PC-9 (cell line): Measurements from ENCODE around the gene SV2A. TPM values are rescaled to one million over a fixed set of nuclear protein-coding genes. Genes with fewer than 3 reads are reported as not detected.

Experiments
- BruUV-seq: library from RNA; stranded (reverse); fragments of 400-500 nt; replicated peaks from 2 replicates; lab custom pipeline; 2021; lab: Mats Ljungman, UMichigan
- CTCF ChIA-PET: fragments of 300-600 bp; sonication (Branson Sonifier 250); formaldehyde crosslinking; loops from one replicate; lab custom pipeline; 2022; ENCODE audit warnings: antibody characterized with exemption; lab: Charles Lee
- POLR2A ChIA-PET: fragments of 300-600 bp; sonication (Branson Sonifier 250); formaldehyde crosslinking; loops from one replicate; lab custom pipeline; 2022; ENCODE audit warnings: antibody characterized with exemption; ENCODE audit not compliant: unreplicated experiment; lab: Charles Lee
- DNase-seq, 2 experiments: peaks; one replicate each; pipeline versions ENCODE4 v3.0.0 to v3.0.0-alpha.2; 2015 to 2022; ENCODE audit warnings: mixed read lengths in 1 of 2
- H2AFZ ChIP-seq: fragments of 200-600 bp; sonication (generic); 2 replicates; pipeline ENCODE4 v1.8.1; 2017; ENCODE audit warnings: antibody characterized with exemption
- H3F3A ChIP-seq: fragments of 200-600 bp; sonication (generic); 2 replicates; pipeline ENCODE4 v1.8.1; 2017; ENCODE audit warnings: antibody characterized with exemption, mild to moderate bottlenecking, low read depth; ENCODE audit not compliant: insufficient read depth
- H3K27ac ChIP-seq: fragments of 200-600 bp; sonication (generic); 2 replicates; pipeline ENCODE4 v1.6.1; 2016; ENCODE audit warnings: mixed run types
- H3K27me3 ChIP-seq: fragments of 200-600 bp; sonication (generic); 2 replicates; pipeline ENCODE4 v1.6.1; 2016; ENCODE audit warnings: low read depth, mixed run types; ENCODE audit not compliant: insufficient read depth
- H3K36me3 ChIP-seq: fragments of 200-600 bp; sonication (generic); 2 replicates; pipeline ENCODE4 v1.6.1; 2016; ENCODE audit warnings: low read depth, mixed run types
- H3K4me1 ChIP-seq: fragments of 200-600 bp; sonication (generic); replicated peaks from 2 replicates; pipeline ENCODE4 v1.6.1; 2016; ENCODE audit warnings: mixed run types; ENCODE audit not compliant: insufficient read depth
- H3K4me2 ChIP-seq: fragments of 200-600 bp; sonication (generic); 2 replicates; pipeline ENCODE4 v1.6.1; 2017; ENCODE audit warnings: mixed run types
- H3K4me3 ChIP-seq: fragments of 200-600 bp; sonication (generic); 2 replicates; pipeline ENCODE4 v1.6.1; 2016; ENCODE audit warnings: mixed run types
- H3K79me2 ChIP-seq: fragments of 200-600 bp; sonication (generic); 2 replicates; pipeline ENCODE4 v1.6.1; 2017; ENCODE audit warnings: low read depth, mixed run types
- H3K9me2 ChIP-seq: fragments of 200-600 bp; sonication (generic); 2 replicates; pipeline ENCODE4 v1.8.1; 2017; ENCODE audit warnings: mild to moderate bottlenecking; ENCODE audit not compliant: insufficient read depth
- H3K9me3 ChIP-seq: fragments of 200-600 bp; sonication (generic); 2 replicates; pipeline ENCODE4 v1.8.1; 2016; ENCODE audit warnings: low read depth; ENCODE audit not compliant: insufficient read depth
- H4K20me1 ChIP-seq: fragments of 200-600 bp; sonication (generic); 2 replicates; pipeline ENCODE4 v1.8.1; 2017; ENCODE audit not compliant: insufficient read depth
- CTCF ChIP-seq: fragments of 200-600 bp; sonication (generic); conservative IDR thresholded peaks from 2 replicates; pipeline ENCODE4 v1.6.1; 2017; ENCODE audit warnings: mixed run types, antibody characterized with exemption, mild to moderate bottlenecking, moderate library complexity
- EZH2 ChIP-seq: fragments of 200-600 bp; sonication (generic); IDR thresholded peaks from 2 replicates; pipeline ENCODE4 v1.8.0; 2017; ENCODE audit warnings: antibody characterized with exemption, low read depth
- intact Hi-C: fragments of 100-400 bp; cut with micrococcal nuclease; formaldehyde crosslinking; loops from one replicate; pipeline ENCODE4 v1.10.0; 2022; ENCODE audit not compliant: unreplicated experiment
- total RNA-seq: library from RNA; stranded (reverse); gene quantifications from 2 replicates; pipeline ENCODE4 v1.2.3, GENCODE V29; 2021

SV2A gene
- total RNA-seq, 1 experiment from 2014 or later, result 0.33 TPM

DNA sequence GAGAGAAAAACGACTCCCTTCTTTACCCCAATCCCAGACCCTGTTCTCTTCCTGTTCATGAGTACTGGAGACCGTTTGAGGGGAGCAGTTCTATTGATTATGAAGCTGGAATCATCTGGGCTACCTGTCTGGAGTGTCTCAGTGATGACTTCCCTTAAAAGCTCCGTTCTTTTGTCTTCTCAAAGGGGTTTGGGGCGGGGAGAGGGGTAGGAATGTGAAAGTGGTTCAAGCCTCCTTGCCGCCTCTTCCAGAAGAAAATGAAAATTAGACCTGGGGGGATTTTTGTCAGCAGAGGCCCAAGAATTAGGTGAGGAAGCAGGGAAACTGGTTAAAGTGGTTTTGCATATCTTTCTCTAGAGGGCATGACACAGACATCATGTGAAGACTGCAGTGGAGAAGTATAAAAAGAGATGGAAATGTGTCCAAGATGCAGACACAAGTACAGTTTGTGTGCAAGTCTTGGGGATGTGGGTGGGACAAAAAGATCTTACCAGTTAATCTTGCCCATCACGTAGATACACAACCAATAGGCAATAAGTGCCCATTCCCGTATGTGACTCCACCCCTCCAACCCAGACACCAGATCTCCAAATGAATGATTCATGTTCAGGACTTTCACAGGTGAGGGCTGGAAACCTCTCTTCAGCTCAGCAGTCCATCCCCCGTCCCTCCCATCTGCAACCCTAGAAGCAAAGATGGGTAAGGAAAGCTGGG is 19.5 kb upstream of the SV2A start:
- H3K9me3 ChIP-seq, result no peaks in the 10 kb centered on the region
- no peaks in the 10 kb centered on the region for H3K9me2 ChIP-seq
- H3K27ac ChIP-seq, result peak overlapping the region; percentile 95
- BruUV-seq, result TSS peak; percentile 15
- intact Hi-C loops, result loop anchor here (1.0 kb wide), 1 partner anchor 10 kb away; the partner anchor contains the start of gene SF3B4
- TF ChIP-seq CTCF (0 out of 2 replicates have a peak, but pooled peaks have one; percentile 16), EZH2 (no peak)
- POLR2A ChIA-PET, result interaction anchor here (0.6 to 1.1 kb wide), 4 partner anchors 11 to 294 kb away, joined by 3 to 33 read pairs (median 4); a partner anchor contains a TSS
- peak; percentile 80 to 92 for DNase-seq
- peaks cover 52% of the 10 kb centered on the region for H3F3A ChIP-seq
- H3K4me2 ChIP-seq, result peak overlapping the region; percentile 89
- peaks cover 40% of the 10 kb centered on the region for H3K4me1 ChIP-seq
- H2AFZ ChIP-seq, result peak overlapping the region; percentile 89
- H3K4me3 ChIP-seq, result peak overlapping the region; percentile 81
- H3K79me2 ChIP-seq, result no peaks in the 10 kb centered on the region
- no peaks in the 10 kb centered on the region for H3K27me3 ChIP-seq
- no peaks in the 10 kb centered on the region for H4K20me1 ChIP-seq
- peaks cover under 1% of the 10 kb centered on the region; the same call in 1 of the 2 replicates for H3K36me3 ChIP-seq
- CTCF ChIA-PET, result no interaction called here

DNA sequence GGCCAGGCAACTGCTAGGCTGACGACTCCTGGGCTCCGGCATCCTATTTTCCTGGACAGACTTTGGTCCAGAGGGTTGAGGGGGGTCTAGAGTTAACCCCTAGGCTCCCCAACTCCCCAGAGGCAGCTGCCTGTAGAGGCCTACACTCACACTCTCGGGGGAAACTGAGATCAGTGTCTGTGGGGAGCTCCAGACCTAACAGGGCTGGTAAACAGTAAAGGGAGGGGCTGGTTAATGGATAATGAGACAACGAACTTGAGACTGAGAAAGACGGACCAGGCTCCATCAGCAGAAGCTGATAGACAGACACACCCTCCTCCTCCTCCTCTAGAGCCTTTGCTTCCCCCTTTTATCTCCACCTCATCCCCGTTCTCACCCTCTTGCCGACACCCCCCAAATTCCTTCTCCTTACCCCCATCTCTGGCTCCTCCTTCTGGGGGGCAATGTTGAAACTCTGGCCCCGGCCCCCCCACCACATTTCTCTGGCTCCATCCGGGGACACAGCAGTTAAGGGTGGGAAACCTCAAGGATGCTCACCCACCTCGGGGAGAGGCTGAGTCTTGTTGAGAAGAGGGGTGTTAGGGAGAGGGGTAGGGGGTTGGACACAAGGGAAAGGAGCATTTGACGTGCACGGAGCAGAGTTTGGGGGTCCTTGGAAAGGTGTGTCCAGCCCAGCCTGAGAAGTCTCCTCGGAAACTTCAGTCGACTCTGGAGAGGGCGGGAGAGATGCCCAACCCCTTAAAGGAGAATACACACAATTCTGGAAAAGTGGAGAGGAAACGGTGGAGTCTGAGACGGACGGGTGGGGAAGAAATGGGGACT is 18.7 kb upstream of the SV2A start, which contains the start of gene MTMR11:
TSS of gene MTMR11 (minus strand) at position 710 of the 822 bp plus-strand sequence. CDS start at position 478, 232 bp downstream.
- CTCF ChIA-PET, result no interaction called here
- TF ChIP-seq CTCF (no peak), EZH2 (no peak)
- no TSS peak for BruUV-seq

DNA sequence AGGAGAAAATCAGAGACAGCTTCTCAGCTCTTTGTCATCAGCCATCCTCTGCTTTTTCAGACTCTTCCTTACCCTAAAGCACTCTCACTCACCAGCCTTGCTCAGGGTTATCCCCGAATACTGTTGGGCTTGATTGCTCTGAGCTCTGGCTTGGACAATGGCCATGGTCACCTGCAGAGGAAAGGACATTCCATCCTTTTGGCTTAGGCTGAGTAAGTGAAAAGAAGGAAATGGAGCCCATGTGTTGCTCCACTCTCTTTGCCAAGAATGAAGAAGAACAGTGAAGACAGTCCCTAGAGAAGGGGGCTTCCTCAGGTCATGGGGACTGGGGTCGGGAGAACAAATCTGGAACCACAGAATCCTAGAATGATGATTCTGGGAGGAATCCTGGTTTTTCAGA is 16.7 kb upstream of the SV2A start:
- intact Hi-C loops, result no loop called here
- peaks cover 29% of the 10 kb centered on the region for H3F3A ChIP-seq
- DNase-seq, result no peak
- H3K27ac ChIP-seq, result no peak overlapping the region
- no peaks in the 10 kb centered on the region for H3K9me3 ChIP-seq
- no peaks in the 10 kb centered on the region for H3K9me2 ChIP-seq
- ChIA-PET CTCF (no interaction called here), POLR2A (no interaction called here)
- H3K4me1 ChIP-seq, result peaks cover 28% of the 10 kb centered on the region
- BruUV-seq, result no TSS peak
- peaks cover 6% of the 10 kb centered on the region; the same call in 1 of the 2 replicates for H3K36me3 ChIP-seq
- TF ChIP-seq EZH2 (no peak), CTCF (no peak)
- H3K4me3 ChIP-seq, result no peak overlapping the region
- no peak overlapping the region for H2AFZ ChIP-seq
- no peaks in the 10 kb centered on the region for H4K20me1 ChIP-seq
- no peaks in the 10 kb centered on the region for H3K27me3 ChIP-seq
- H3K4me2 ChIP-seq, result no peak overlapping the region
- H3K79me2 ChIP-seq, result no peaks in the 10 kb centered on the region

More for the DNA sequence above, 18.7 kb upstream of the SV2A start, which contains the start of gene MTMR11:
- no peaks in the 10 kb centered on the region for H3K9me2 ChIP-seq
- no peaks in the 10 kb centered on the region for H3K27me3 ChIP-seq
- H3K27ac ChIP-seq, result peak within 1 kb of the TSS; percentile 95
- H4K20me1 ChIP-seq, result no peaks in the 10 kb centered on the region
- peaks cover 6% of the 10 kb centered on the region; the same call in 1 of the 2 replicates for H3K36me3 ChIP-seq
- H3K4me2 ChIP-seq, result peak within 1 kb of the TSS; percentile 89
- no peaks in the 10 kb centered on the region for H3K9me3 ChIP-seq
- peaks cover 49% of the 10 kb centered on the region for H3F3A ChIP-seq
- H3K4me1 ChIP-seq, result peaks cover 44% of the 10 kb centered on the region
- POLR2A ChIA-PET, result interaction anchor here (0.5 kb wide), 1 partner anchor 14 kb away, joined by 3 read pairs; no protein-coding TSS in a partner anchor
- H2AFZ ChIP-seq, result peak within 1 kb of the TSS; percentile 89
- H3K4me3 ChIP-seq, result peak within 1 kb of the TSS; percentile 81
- H3K79me2 ChIP-seq, result no peaks in the 10 kb centered on the region
- peak in 1 of 2 experiments; percentile 30 for DNase-seq
- intact Hi-C loops, result no loop called here
